Activated naive CD4-positive, alpha-beta T cell treated with anti-CD3 and anti-CD28 coated beads for 36 hours (primary cell): Measurements from ENCODE around the gene GRM7. TPM values are rescaled to one million over a fixed set of nuclear protein-coding genes. Genes with fewer than 3 reads are reported as not detected.

Experiments used
- CTCF ChIA-PET: fragments of 350-600 bp; sonication (Branson Sonifier 250); formaldehyde crosslinking; loops from one replicate; lab custom pipeline; 2021; ENCODE audit warnings: antibody characterized with exemption; lab: Charles Lee
- DNase-seq: peaks from one replicate; pipeline ENCODE4 v3.0.0-alpha.2; 2020
- H3K27ac Mint-ChIP-seq: one replicate; pipeline ENCODE4 v1.8.0; 2021; ENCODE audit warnings: mild to moderate bottlenecking, mixed read lengths
- H3K27me3 Mint-ChIP-seq: one replicate; pipeline ENCODE4 v1.8.0; 2021; ENCODE audit warnings: low read depth, mixed read lengths
- H3K36me3 Mint-ChIP-seq: one replicate; pipeline ENCODE4 v1.8.0; 2021; ENCODE audit warnings: low read depth, mixed read lengths
- H3K4me1 Mint-ChIP-seq: one replicate; pipeline ENCODE4 v1.8.0; 2021; ENCODE audit warnings: low read depth, mixed read lengths
- H3K4me3 Mint-ChIP-seq: one replicate; pipeline ENCODE4 v1.8.0; 2021; ENCODE audit warnings: mild to moderate bottlenecking, moderate library complexity, mixed read lengths
- H3K9me3 Mint-ChIP-seq: one replicate; pipeline ENCODE4 v1.8.0; 2021; ENCODE audit warnings: mixed read lengths
- intact Hi-C: fragments of 100-400 bp; cut with micrococcal nuclease; formaldehyde crosslinking; loops from one replicate; pipeline ENCODE4 v1.15.1; 2023
- total RNA-seq, 2 experiments: library from RNA; stranded (reverse); gene quantifications; one replicate each; pipeline ENCODE4 v1.2.3, GENCODE V29; 2021

Gene GRM7
- total RNA-seq, 2 experiments from 2014 or later: not detected

- Mint-ChIP-seq H3K27me3 (no peaks in the 10 kb centered on the region), H3K4me3 (no peak overlapping the region), H3K27ac (no peak overlapping the region), H3K36me3 (no peaks in the 10 kb centered on the region), H3K9me3 (no peaks in the 10 kb centered on the region), H3K4me1 (no peaks in the 10 kb centered on the region)
- intact Hi-C loops: no loop called here
- no peak for DNase-seq
- CTCF ChIA-PET: no interaction called here
Measured at GRCh38 chr3:7075901-7076300, 215.0 kb downstream of the GRM7 start.

GRCh38 chr3:7082244-7082643 lies 221.3 kb downstream of the GRM7 start:
- CTCF ChIA-PET: no interaction called here
- intact Hi-C loops: no loop called here
- Mint-ChIP-seq H3K27me3 (no peaks in the 10 kb centered on the region), H3K4me3 (no peak overlapping the region), H3K9me3 (no peaks in the 10 kb centered on the region), H3K27ac (no peak overlapping the region), H3K4me1 (no peaks in the 10 kb centered on the region), H3K36me3 (no peaks in the 10 kb centered on the region)
- DNase-seq: no peak

DNA sequence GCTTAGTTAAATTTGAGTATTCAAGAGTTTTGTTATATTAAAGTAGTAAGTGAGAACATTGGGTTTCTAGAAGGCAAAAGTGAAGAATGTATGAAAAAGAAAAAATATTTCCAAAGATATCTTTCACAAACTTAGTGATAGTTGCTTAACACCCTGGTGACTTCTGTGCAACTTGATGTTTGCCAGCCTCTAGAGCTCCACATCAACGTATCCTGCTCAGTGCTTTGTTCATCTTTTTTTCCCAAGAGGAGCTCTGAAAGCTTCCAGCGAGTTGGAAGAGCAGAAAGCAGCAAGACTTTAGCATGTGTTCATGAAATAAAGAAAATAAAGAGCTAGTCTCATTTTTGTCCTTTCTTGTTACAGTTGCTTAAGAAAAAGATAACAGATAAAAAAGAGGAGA lies 225.5 kb downstream of the GRM7 start:
- Mint-ChIP-seq H3K4me1 (no peaks in the 10 kb centered on the region), H3K36me3 (no peaks in the 10 kb centered on the region), H3K27me3 (no peaks in the 10 kb centered on the region), H3K4me3 (no peak overlapping the region), H3K27ac (no peak overlapping the region), H3K9me3 (peaks cover 1% of the 10 kb centered on the region)
- CTCF ChIA-PET: no interaction called here
- no peak for DNase-seq
- intact Hi-C loops: no loop called here

- H3K9me3 Mint-ChIP-seq: peaks cover 4% of the 10 kb centered on the region
- CTCF ChIA-PET: no interaction called here
Measured at GRCh38 chr3:7095116-7095515, 234.2 kb downstream of the GRM7 start.

GRCh38 chr3:7100136-7100535 lies 239.2 kb downstream of the GRM7 start:
- H3K27me3 Mint-ChIP-seq: no peaks in the 10 kb centered on the region
- H3K36me3 Mint-ChIP-seq: no peaks in the 10 kb centered on the region
- intact Hi-C loops: no loop called here
- no peaks in the 10 kb centered on the region for H3K9me3 Mint-ChIP-seq
- DNase-seq: no peak
- CTCF ChIA-PET: no interaction called here
- H3K4me1 Mint-ChIP-seq: no peaks in the 10 kb centered on the region
- no peak overlapping the region for H3K4me3 Mint-ChIP-seq
- no peak overlapping the region for H3K27ac Mint-ChIP-seq

More at GRCh38 chr3:7095116-7095515, 234.2 kb downstream of the GRM7 start:
- no peak for DNase-seq
- Mint-ChIP-seq H3K27ac (no peak overlapping the region), H3K4me1 (no peaks in the 10 kb centered on the region), H3K4me3 (no peak overlapping the region), H3K36me3 (no peaks in the 10 kb centered on the region), H3K27me3 (no peaks in the 10 kb centered on the region)
- intact Hi-C loops: no loop called here

GRCh38 chr3:7106635-7107034 lies 245.7 kb downstream of the GRM7 start:
- H3K36me3 Mint-ChIP-seq: no peaks in the 10 kb centered on the region
- no peak overlapping the region for H3K27ac Mint-ChIP-seq
- no peaks in the 10 kb centered on the region for H3K9me3 Mint-ChIP-seq
- H3K4me3 Mint-ChIP-seq: no peak overlapping the region
- no peak for DNase-seq
- no peaks in the 10 kb centered on the region for H3K27me3 Mint-ChIP-seq
- CTCF ChIA-PET: no interaction called here
- intact Hi-C loops: no loop called here
- H3K4me1 Mint-ChIP-seq: no peaks in the 10 kb centered on the region

GRCh38 chr3:7112523-7113056 lies 251.7 kb downstream of the GRM7 start:
- no peaks in the 10 kb centered on the region for H3K27me3 Mint-ChIP-seq
- CTCF ChIA-PET: no interaction called here
- no peak for DNase-seq
- H3K4me3 Mint-ChIP-seq: no peak overlapping the region
- no peaks in the 10 kb centered on the region for H3K36me3 Mint-ChIP-seq
- intact Hi-C loops: no loop called here
- H3K27ac Mint-ChIP-seq: no peak overlapping the region
- H3K4me1 Mint-ChIP-seq: no peaks in the 10 kb centered on the region
- no peaks in the 10 kb centered on the region for H3K9me3 Mint-ChIP-seq

DNA sequence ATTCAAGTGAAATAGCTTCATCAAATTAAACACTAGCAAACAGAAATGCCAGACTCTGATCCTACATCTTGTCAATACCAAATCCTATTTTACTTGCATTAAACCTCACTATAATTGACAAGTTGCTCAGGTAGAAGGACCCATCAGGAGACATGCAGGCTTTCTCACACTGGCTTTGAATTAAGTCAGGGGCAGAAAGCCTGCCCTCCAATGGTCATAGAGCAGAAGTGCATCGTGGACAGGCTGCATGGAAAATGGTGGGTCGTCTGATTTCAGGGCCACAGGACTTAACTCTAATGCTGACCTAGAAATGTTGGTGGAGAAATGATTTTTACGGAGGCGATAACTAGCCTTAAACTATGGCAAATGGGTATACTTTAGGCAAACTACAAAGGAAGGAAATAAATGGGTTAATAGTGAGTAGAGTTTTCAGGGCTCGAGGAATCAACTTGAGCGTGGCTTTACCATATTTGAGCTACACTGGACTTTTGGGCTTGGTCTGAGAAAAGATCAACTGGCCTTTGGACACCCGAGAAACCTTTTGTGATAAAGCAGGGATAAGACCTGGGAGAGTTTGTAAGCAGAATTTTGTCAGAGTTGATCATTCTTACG lies 283.9 kb downstream of the GRM7 start:
- H3K27ac Mint-ChIP-seq: no peak overlapping the region
- H3K9me3 Mint-ChIP-seq: peaks cover 1% of the 10 kb centered on the region
- H3K27me3 Mint-ChIP-seq: no peaks in the 10 kb centered on the region
- H3K4me1 Mint-ChIP-seq: no peaks in the 10 kb centered on the region
- H3K36me3 Mint-ChIP-seq: no peaks in the 10 kb centered on the region
- CTCF ChIA-PET: interaction anchor here (0.5 kb wide), 1 partner anchor 546 kb away, joined by 3 read pairs; no protein-coding TSS in a partner anchor
- intact Hi-C loops: no loop called here
- no peak overlapping the region for H3K4me3 Mint-ChIP-seq
- peak; percentile 5 for DNase-seq

DNA sequence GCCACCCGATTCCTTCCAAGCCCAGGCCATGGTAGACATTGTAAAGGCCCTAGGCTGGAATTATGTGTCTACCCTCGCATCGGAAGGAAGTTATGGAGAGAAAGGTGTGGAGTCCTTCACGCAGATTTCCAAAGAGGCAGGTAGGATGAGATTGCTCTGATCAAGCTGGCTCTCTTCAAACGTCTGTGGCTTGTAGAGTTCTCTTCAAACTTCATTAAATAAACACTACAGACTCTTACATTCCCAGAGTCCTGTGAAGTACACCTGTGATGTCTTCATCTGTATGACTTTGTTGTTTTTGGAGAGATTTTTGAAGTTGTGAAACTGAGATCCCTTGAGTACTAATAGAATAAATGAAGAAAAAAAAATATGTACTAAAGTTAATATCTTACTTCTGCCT lies 285.6 kb downstream of the GRM7 start:
- H3K27ac Mint-ChIP-seq: no peak overlapping the region
- no peak for DNase-seq
- no peak overlapping the region for H3K4me3 Mint-ChIP-seq
- no peaks in the 10 kb centered on the region for H3K27me3 Mint-ChIP-seq
- no peaks in the 10 kb centered on the region for H3K4me1 Mint-ChIP-seq
- peaks cover 1% of the 10 kb centered on the region for H3K9me3 Mint-ChIP-seq
- H3K36me3 Mint-ChIP-seq: no peaks in the 10 kb centered on the region
- intact Hi-C loops: no loop called here
- CTCF ChIA-PET: no interaction called here

DNA sequence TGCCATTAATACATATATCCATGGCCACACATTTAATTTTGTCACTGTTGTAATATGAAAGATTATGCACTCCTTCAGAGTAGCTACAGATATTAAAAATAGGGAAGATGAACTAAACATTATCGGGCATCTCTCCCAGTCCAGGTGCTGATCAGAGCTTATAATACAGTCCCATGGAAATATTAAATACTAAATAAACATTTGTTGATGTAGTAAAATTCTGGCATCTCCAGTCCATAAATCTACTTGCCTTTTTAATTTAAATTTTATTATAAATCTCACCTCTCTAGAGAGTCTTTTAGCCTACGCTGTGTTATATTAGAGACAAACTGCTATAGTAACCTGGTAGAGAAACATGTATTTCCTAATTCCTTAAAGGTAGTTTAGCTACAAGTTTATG lies 297.6 kb downstream of the GRM7 start:
- Mint-ChIP-seq H3K27ac (no peak overlapping the region), H3K9me3 (peaks cover 1% of the 10 kb centered on the region), H3K4me1 (no peaks in the 10 kb centered on the region), H3K27me3 (peaks cover 5% of the 10 kb centered on the region), H3K4me3 (no peak overlapping the region), H3K36me3 (no peaks in the 10 kb centered on the region)
- no peak for DNase-seq
- intact Hi-C loops: no loop called here
- CTCF ChIA-PET: no interaction called here

GRCh38 chr3:7160689-7161088 lies 299.8 kb downstream of the GRM7 start:
- Mint-ChIP-seq H3K27ac (no peak overlapping the region), H3K36me3 (no peaks in the 10 kb centered on the region), H3K9me3 (peaks cover 1% of the 10 kb centered on the region), H3K4me3 (no peak overlapping the region), H3K27me3 (peaks cover 5% of the 10 kb centered on the region), H3K4me1 (no peaks in the 10 kb centered on the region)
- DNase-seq: no peak
- CTCF ChIA-PET: no interaction called here
- intact Hi-C loops: no loop called here

- Mint-ChIP-seq H3K4me3 (no peak overlapping the region), H3K36me3 (no peaks in the 10 kb centered on the region), H3K27me3 (peaks cover 3% of the 10 kb centered on the region), H3K9me3 (no peaks in the 10 kb centered on the region), H3K27ac (no peak overlapping the region), H3K4me1 (no peaks in the 10 kb centered on the region)
- DNase-seq: no peak
- intact Hi-C loops: no loop called here
- CTCF ChIA-PET: no interaction called here
Measured at GRCh38 chr3:7166460-7166859, 305.5 kb downstream of the GRM7 start.

GRCh38 chr3:7171493-7171892 lies 310.6 kb downstream of the GRM7 start:
- H3K9me3 Mint-ChIP-seq: no peaks in the 10 kb centered on the region
- no peak overlapping the region for H3K4me3 Mint-ChIP-seq
- H3K4me1 Mint-ChIP-seq: no peaks in the 10 kb centered on the region
- no peaks in the 10 kb centered on the region for H3K36me3 Mint-ChIP-seq
- no peaks in the 10 kb centered on the region for H3K27me3 Mint-ChIP-seq
- DNase-seq: no peak
- CTCF ChIA-PET: no interaction called here
- intact Hi-C loops: no loop called here
- H3K27ac Mint-ChIP-seq: no peak overlapping the region
